ENCODE data around the gene NTN1. TPM values are rescaled to one million over a fixed set of nuclear protein-coding genes. Genes with fewer than 3 reads are reported as not detected.

Gene NTN1
- polyA plus RNA-seq, 1 experiment: 0.06 TPM

DNA sequence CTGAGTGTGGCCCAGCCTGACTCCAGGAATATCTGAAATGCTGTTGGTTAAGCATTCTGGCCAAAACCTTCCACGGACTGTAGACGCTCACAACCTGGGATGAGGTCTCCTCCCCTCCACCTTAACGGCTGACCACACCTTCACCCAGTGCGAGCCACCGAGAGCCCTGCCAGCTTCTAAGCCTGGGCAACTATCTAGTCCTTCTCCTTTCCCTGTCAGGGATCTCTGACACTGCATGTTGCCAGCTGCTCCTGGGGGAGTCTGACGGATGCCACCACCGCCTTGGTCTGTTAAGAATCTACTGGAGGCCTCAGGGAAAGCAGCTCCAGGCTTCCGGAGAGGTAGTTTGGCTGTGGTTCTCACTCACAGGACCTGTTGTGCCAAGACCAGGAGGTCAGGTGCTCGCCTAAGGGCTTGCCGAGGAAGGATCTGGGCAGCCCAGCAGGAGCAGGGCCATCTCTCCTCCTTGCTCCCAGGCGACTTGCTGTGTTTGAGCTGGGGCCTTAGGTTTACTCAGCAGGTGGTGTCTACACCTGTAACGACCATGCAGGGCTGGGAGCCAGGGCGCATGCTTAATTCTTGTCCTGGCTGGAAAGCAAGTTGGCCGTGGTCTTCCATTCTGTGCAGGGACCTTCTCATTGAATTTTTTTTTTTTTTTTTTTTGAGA, 111.8 kb downstream of the NTN1 start:
- TF ChIP-seq, protein P1, sequence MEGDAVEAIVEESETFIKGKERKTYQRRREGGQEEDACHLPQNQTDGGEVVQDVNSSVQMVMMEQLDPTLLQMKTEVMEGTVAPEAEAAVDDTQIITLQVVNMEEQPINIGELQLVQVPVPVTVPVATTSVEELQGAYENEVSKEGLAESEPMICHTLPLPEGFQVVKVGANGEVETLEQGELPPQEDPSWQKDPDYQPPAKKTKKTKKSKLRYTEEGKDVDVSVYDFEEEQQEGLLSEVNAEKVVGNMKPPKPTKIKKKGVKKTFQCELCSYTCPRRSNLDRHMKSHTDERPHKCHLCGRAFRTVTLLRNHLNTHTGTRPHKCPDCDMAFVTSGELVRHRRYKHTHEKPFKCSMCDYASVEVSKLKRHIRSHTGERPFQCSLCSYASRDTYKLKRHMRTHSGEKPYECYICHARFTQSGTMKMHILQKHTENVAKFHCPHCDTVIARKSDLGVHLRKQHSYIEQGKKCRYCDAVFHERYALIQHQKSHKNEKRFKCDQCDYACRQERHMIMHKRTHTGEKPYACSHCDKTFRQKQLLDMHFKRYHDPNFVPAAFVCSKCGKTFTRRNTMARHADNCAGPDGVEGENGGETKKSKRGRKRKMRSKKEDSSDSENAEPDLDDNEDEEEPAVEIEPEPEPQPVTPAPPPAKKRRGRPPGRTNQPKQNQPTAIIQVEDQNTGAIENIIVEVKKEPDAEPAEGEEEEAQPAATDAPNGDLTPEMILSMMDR (IDR thresholded peaks at IDR 0.05; ENCODE audit: insufficient read depth, low read depth, low read length): no peak
- no peaks in the 10 kb centered on the region for H3K27me3 ChIP-seq (ENCODE audit: control insufficient read depth, insufficient read depth, low read length)
- ChIA-PET CTCF (no interaction called here), POLR2A (interaction anchor here (0.6 kb wide), 1 partner anchor 164 kb away, joined by 11 read pairs; no protein-coding TSS in a partner anchor)
- no peak for DNase-seq (ENCODE audit: low read depth)
- H3K36me3 ChIP-seq (ENCODE audit: control insufficient read depth, insufficient read depth, low read length): no peaks in the 10 kb centered on the region
- H3K4me3 ChIP-seq (ENCODE audit: low read depth, low read length): no peak overlapping the region

DNA sequence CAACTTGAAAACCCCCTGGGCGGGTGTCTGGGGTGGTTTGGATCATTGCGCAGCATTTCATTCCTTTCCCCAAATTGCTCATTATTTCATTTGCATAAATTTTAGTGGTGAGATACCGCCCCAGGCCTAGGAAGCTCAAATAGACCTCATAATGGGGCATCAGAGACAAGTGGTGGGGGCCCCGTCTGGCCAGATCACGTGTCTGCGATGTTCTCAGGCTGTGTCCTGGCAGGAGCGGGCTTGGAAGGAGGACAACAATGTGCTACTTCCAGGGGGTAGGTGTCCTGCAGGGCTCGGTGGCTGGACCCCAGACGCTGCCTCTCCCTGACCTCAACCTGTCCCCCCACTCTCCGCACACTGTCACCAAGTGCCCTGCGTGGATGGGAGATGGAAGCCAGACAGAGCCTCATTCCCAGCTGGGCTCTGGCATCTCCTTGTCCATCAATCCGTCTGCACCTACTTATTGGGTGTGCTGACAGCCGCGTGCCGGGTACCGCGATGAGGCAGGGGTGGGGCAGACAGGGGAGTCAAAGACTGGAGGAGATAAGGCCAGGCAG, 116.9 kb downstream of the NTN1 start:
- TF ChIP-seq, protein P1 (IDR thresholded peaks at IDR 0.05; ENCODE audit: insufficient read depth, low read depth, low read length): no peak
- ChIA-PET CTCF (no interaction called here), POLR2A (no interaction called here)
- Histone ChIP-seq H3K27me3 (ENCODE audit: control insufficient read depth, insufficient read depth, low read length) (no peaks in the 10 kb centered on the region), H3K4me3 (ENCODE audit: low read depth, low read length) (no peak overlapping the region), H3K36me3 (ENCODE audit: control insufficient read depth, insufficient read depth, low read length) (no peaks in the 10 kb centered on the region)
- DNase-seq (ENCODE audit: low read depth): no peak

DNA sequence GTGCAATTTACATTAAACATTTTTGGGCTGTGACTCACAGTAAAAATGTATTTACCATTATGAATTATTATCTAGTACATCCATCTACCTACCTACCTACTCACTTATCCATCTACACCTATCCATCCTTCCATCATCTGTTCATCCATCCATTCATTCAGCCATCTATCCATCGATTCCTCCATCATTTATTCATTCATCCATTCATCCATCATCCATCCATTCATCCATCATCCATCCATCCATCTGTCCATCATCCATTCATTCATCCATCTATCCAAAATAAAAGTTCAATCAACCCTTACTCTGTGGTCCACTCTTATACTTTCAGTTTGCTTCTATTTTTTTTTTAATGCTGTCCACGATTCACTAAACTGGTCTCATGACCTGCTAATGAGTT, 118.4 kb downstream of the NTN1 start:
- H3K4me3 ChIP-seq (ENCODE audit: low read depth, low read length): no peak overlapping the region
- H3K27me3 ChIP-seq (ENCODE audit: control insufficient read depth, insufficient read depth, low read length): no peaks in the 10 kb centered on the region
- H3K36me3 ChIP-seq (ENCODE audit: control insufficient read depth, insufficient read depth, low read length): no peaks in the 10 kb centered on the region
- CTCF ChIA-PET: interaction anchor here (1.0 to 1.2 kb wide), 2 partner anchors 14 to 43 kb away, joined by 3 read pairs; no protein-coding TSS in a partner anchor
- DNase-seq (ENCODE audit: low read depth): no peak
- TF ChIP-seq, protein P1 (IDR thresholded peaks at IDR 0.05; ENCODE audit: insufficient read depth, low read depth, low read length): no peak
- POLR2A ChIA-PET: no interaction called here

DNA sequence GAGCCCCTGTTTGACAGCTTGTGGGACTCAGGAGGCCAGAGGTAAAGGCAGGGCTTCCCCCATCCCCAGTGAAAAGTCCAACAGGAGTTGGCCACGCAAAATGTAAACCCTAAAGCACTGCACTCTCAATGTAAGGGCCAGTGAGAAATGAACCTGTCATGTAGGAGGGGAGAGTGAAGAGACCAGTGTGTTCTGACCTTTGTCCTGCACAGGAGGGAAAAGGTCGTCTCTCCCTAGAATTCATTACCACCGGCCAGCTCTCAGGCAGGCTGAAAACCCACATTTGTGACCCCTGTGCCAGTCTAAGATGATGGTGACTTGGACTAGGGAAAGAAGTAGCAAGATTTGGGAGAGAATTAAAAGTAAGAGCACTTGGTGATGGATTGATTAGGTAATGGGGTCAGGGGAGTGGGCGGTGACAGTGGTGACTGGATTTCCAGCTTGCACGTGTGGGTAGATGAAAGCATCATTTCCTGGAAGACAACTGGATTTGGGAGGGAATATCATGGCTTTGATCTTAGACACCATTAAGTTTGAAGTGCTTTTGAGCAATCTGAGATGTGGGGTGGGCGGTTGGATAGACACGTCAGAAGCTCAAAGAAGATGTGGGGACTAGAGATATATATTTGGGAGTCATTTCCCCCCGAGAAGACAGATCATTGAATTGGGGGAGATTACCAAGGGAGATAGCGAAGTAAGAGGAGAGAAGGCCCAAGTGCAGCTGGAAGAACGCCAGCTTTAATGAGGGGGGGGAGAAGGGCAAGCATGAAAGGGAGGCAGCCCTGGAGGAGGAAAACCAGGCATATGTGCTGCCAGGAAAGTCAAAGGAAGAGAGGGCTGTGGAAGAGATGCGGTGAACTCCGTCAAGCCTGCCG, 119.5 kb downstream of the NTN1 start:
- DNase-seq (ENCODE audit: low read depth): no peak
- ChIA-PET CTCF (interaction anchor here (1.0 to 1.2 kb wide), 2 partner anchors 15 to 42 kb away, joined by 3 read pairs; no protein-coding TSS in a partner anchor), POLR2A (no interaction called here)
- Histone ChIP-seq H3K36me3 (ENCODE audit: control insufficient read depth, insufficient read depth, low read length) (no peaks in the 10 kb centered on the region), H3K4me3 (ENCODE audit: low read depth, low read length) (no peak overlapping the region), H3K27me3 (ENCODE audit: control insufficient read depth, insufficient read depth, low read length) (no peaks in the 10 kb centered on the region)
- TF ChIP-seq, protein P1 (IDR thresholded peaks at IDR 0.05; ENCODE audit: insufficient read depth, low read depth, low read length): no peak

DNA sequence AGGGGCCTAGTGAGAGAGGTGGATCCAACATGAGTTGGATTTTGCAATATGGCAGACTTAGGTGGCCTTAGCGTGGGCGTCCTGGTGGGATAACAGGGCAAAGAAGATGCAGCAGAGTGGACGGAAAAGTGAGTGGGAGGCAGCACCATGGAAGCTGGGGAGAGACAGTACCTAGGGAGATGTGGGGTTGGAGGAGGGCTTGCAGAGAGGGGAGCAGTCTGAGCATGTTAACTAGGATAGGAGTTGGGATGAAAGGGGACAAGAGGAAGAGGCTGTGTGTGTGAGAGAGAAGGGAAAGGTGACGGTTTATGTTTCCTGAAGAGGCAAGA, 120.1 kb downstream of the NTN1 start:
- no peaks in the 10 kb centered on the region for H3K27me3 ChIP-seq (ENCODE audit: control insufficient read depth, insufficient read depth, low read length)
- ChIA-PET POLR2A (no interaction called here), CTCF (no interaction called here)
- no peak for DNase-seq (ENCODE audit: low read depth)
- no peak overlapping the region for H3K4me3 ChIP-seq (ENCODE audit: low read depth, low read length)
- TF ChIP-seq, protein P1 (IDR thresholded peaks at IDR 0.05; ENCODE audit: insufficient read depth, low read depth, low read length): no peak
- H3K36me3 ChIP-seq (ENCODE audit: control insufficient read depth, insufficient read depth, low read length): no peaks in the 10 kb centered on the region

Measured in BJ (cell line).